ENCODE measurements around the gene AGMO. TPM values are rescaled to one million over a fixed set of nuclear protein-coding genes. Genes with fewer than 3 reads are reported as not detected.
"Not testable (repeated sequence)": the region's sequence is repeated elsewhere in the genome, so short reads cannot be mapped to it uniquely, and the experiment has no call there.

The AGMO gene
- total RNA-seq, 1 donor from 2014 or later, result 0.20 TPM

DNA sequence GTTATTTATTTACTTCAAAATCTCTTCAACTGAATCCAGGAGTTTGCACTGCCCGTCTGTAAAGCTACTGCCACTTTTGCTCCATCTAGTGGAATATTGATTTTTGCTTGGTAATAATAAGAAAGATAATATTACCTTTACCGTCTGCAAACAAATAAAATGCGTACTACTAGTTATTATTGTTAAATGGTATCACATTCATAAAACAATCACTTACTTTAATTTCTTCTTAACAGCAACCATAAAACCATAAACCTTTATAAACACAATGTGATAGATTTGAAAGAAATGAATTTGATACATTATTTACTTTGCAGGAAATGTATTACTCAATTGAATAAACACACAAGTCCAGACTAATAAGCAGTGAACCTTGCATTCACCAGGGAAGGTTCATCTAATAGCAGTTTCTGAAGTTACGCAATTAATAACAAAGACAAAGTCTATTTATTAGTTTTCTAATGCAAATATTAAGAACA, 6.4 kb downstream of the AGMO start:
- ATAC-seq (no peak), DNase-seq (no peak)
- Histone ChIP-seq H3K27ac (no peak overlapping the region), H3K9me3 (no peaks in the 10 kb centered on the region), H3K4me3 (no peak overlapping the region), H3K4me1 (no peaks in the 10 kb centered on the region), H3K36me3 (no peaks in the 10 kb centered on the region), H3K27me3 (no peaks in the 10 kb centered on the region)
- intact Hi-C loops (cut with DNase I), result no loop called here
- TF ChIP-seq, protein P1, sequence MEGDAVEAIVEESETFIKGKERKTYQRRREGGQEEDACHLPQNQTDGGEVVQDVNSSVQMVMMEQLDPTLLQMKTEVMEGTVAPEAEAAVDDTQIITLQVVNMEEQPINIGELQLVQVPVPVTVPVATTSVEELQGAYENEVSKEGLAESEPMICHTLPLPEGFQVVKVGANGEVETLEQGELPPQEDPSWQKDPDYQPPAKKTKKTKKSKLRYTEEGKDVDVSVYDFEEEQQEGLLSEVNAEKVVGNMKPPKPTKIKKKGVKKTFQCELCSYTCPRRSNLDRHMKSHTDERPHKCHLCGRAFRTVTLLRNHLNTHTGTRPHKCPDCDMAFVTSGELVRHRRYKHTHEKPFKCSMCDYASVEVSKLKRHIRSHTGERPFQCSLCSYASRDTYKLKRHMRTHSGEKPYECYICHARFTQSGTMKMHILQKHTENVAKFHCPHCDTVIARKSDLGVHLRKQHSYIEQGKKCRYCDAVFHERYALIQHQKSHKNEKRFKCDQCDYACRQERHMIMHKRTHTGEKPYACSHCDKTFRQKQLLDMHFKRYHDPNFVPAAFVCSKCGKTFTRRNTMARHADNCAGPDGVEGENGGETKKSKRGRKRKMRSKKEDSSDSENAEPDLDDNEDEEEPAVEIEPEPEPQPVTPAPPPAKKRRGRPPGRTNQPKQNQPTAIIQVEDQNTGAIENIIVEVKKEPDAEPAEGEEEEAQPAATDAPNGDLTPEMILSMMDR (IDR thresholded peaks at IDR 0.05), result no peak

DNA sequence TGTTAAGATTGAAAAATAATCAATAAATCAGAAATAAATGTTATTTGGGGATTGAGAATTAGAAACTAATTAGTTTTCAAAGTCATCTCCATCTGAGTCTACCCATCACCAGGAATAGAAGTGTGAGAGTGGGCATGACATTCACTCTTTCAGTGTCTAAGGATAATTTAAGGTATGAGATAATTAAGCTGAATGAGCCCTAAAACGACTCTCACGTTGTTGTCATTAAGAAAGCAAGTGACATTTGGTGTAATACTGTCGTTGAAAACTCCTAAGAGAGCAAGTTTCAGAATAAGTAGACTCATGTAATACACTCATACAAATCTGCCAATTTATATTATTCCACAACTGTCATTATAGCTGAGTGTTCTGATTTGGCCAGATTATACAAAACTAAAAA, 7.1 kb downstream of the AGMO start:
- TF ChIP-seq, protein P1 (IDR thresholded peaks at IDR 0.05), result no peak
- Histone ChIP-seq H3K4me1 (no peaks in the 10 kb centered on the region), H3K36me3 (no peaks in the 10 kb centered on the region), H3K4me3 (no peak overlapping the region), H3K27me3 (no peaks in the 10 kb centered on the region), H3K9me3 (no peaks in the 10 kb centered on the region), H3K27ac (no peak overlapping the region)
- DNase-seq (no peak), ATAC-seq (no peak)
- intact Hi-C loops (cut with DNase I), result no loop called here

DNA sequence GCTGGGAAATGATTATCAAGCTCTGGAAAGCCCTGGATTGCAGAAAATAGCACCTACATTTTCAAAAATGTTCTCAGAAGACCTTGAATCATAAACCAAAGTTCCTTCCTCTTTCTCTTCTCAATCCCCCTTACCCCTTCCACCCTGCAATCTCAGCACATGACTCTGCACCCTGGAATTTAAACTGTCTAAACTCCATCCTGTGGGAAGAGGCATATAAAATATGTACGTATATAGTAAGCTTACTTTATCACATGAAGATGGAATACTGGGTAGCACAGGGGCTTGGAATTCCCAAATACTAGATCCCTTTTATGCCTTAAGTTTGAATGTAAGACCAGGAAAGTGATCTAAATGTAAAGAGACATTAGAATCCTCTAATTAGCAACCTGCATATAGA, 7.7 kb downstream of the AGMO start:
- intact Hi-C loops (cut with DNase I), result no loop called here
- no peak for DNase-seq
- H3K9me3 ChIP-seq, result no peaks in the 10 kb centered on the region
- no peaks in the 10 kb centered on the region for H3K27me3 ChIP-seq
- H3K4me1 ChIP-seq, result no peaks in the 10 kb centered on the region
- no peak overlapping the region for H3K4me3 ChIP-seq
- H3K36me3 ChIP-seq, result no peaks in the 10 kb centered on the region
- TF ChIP-seq, protein P1 (IDR thresholded peaks at IDR 0.05), result no peak
- H3K27ac ChIP-seq, result no peak overlapping the region
- no peak for ATAC-seq

DNA sequence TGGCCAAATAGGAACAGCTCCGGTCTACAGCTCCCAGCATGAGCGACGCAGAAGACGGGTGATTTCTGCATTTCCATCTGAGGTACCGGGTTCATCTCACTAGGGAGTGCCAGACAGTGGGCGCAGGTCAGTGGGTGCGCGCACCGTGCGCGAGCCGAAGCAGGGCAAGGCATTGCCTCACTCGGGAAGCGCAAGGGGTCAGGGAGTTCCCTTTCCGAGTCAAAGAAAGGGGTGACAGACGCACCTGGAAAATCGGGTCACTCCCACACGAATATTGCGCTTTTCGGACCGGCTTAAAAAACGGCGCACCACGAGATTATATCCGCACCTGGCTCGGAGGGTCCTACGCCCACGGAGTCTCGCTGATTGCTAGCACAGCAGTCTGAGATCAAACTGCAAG, 14.5 kb downstream of the AGMO start:
- H3K9me3 ChIP-seq; H3K27me3 ChIP-seq; DNase-seq; intact Hi-C loops (cut with DNase I); ATAC-seq; H3K4me1 ChIP-seq; H3K27ac ChIP-seq; H3K4me3 ChIP-seq; H3K36me3 ChIP-seq: not testable (repeated sequence)

DNA sequence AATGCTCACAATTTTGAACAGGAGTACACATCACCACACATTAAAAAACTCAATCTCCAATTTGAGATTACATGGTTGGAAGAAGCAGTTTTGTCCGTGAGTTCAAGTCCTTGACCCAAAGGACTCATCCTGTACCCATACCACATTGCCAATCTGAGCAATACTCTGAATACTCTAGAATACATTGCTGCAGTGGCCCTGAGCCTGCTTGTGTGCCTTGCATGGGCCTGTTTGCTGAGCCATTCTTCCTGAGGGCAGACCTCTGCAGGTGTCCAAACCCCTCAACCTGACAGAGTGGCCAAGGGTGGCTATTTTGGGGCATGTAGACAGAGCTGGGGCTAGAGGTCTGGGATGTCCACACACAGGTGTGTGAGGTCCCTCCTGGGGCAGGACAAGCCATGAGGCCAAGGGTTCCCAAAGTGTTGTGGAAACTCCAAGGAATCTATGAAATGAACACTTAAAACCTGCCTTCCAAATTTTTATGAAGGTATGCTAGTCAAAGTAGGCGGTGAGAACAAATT, 15.5 kb downstream of the AGMO start:
- no peak overlapping the region for H3K4me3 ChIP-seq
- DNase-seq (no peak), ATAC-seq (no peak)
- no peaks in the 10 kb centered on the region for H3K9me3 ChIP-seq
- H3K4me1 ChIP-seq, result no peaks in the 10 kb centered on the region
- H3K27me3 ChIP-seq, result no peaks in the 10 kb centered on the region
- no peaks in the 10 kb centered on the region for H3K36me3 ChIP-seq
- H3K27ac ChIP-seq, result no peak overlapping the region
- intact Hi-C loops (cut with DNase I), result no loop called here
- TF ChIP-seq, protein P1 (IDR thresholded peaks at IDR 0.05), result no peak

DNA sequence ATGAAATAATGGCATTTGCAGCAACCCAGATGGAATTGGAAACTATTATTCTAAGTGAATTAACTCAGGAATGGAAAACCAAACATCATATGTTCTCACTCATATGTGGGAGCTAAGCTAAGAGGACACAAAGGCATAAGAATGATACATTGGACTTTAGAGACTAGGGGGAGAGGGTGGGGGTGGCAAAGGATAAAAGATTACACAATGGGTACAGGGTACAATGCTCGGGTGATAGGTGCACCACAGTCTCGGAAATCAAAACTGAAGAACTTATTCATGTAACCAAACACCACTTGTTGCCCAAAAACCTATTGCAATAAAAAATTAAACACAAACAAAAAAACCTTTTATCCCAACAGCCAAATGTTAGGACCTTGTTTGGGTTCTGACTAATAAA, 17.8 kb downstream of the AGMO start:
- no peak overlapping the region for H3K4me3 ChIP-seq
- H3K27me3 ChIP-seq, result no peaks in the 10 kb centered on the region
- TF ChIP-seq, protein P1 (IDR thresholded peaks at IDR 0.05), result no peak
- no peak for DNase-seq
- ATAC-seq, result no peak
- no peaks in the 10 kb centered on the region for H3K36me3 ChIP-seq
- no peaks in the 10 kb centered on the region for H3K9me3 ChIP-seq
- intact Hi-C loops (cut with DNase I), result no loop called here
- H3K27ac ChIP-seq, result no peak overlapping the region
- no peaks in the 10 kb centered on the region for H3K4me1 ChIP-seq
